Stimulated activated CD8-positive, alpha-beta memory T cell treated with anti-CD3 and anti-CD28 coated beads, Interleukin-15, amount 100 ng/mL, for 1 hour (primary cell): ENCODE results near the gene TNFRSF25.

Experiments used
- DNase-seq: peaks from one replicate; pipeline ENCODE4 v3.0.0-alpha.2; 2020; ENCODE audit warnings: low read depth

Gene TNFRSF25

DNA sequence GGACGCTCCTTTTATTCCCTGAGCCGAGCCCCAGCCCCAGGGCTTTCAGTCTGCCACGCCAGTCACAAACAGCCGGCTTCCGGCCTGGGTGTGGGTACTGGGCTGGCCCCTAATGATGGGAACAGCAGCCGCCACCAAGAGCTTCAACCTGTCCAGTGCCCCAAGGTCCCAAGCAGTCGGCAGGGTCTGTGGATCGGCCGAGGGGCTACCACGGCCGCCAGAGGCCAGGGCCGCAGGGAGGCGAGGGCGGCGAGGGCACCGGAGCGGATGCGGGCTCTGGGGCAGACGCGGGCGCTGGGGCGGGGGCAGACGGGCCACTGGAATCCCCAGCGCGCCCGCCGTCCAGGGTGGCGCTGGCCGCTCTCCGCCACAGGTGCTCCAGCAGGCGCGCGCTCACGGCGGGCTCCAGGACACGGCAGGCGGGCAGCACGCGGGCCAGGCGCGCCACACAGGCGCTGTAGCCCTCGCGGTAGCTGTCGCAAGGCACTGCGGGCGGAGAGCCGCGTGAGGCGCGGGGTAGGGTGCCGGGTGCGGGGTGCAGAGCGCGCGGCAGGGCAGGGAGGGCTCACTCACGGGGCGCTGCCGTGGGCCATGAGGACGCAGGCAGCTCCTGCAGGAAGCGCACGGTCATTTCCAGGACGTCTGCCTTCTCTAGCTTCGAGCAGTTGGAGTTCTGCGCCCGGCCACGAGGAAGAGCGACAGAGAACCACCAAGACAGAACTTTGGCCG lies 47.1 kb downstream of the TNFRSF25 start:
- no peak for DNase-seq

DNA sequence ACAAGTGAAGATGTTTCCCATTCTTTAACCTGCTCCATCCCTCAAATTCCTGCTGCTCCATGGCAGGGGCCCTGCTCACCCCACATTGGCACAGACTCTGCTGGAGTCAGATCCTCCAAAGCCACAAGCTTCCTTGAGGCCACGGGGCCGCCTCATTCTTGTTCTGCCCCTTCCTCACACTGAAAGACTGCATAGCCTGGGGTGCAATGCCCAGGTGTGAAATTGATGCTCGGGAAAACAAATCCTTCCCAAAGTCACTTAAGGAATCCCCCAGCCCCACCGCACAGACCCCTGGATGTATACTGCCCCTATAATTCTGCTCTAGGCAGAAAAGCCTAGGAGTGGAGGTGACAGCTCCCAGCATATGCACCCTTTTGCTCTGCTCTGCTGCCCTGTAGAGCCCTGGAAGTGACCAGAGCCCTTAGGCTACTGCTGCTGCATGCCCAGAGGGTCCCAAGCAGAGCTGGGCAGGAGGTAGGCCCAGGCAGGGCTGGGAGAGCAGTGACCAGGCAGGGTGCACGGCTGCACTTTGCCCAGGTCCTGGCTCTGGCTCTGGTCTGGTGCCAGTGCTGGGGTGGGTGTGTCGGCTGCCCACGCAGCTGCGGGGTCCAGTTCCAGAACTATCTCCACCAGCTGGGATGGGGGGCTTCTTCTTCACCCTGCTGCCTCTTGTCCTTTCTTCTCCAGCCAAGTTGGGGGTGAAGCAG lies 47.9 kb downstream of the TNFRSF25 start:
- DNase-seq: no peak

DNA sequence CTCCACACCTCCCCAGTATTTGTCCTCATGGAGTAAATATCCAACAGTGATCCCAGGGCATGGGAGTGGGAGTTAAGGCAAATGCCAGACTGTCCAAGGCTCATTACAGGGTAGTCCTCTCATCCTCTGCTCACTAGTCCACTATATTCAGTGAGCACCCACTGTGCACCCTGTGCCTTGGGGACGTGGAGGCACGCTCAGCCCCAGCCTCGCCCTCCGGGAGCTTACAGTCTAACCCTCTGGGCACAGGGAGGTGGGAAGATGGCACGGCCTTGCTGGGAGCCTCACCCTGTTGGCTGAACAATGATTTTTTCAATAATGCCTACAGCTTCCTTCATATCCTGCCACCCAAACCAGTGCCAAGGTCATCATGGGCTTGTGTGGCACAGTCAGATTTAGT lies 49.1 kb downstream of the TNFRSF25 start:
- no peak for DNase-seq

DNA sequence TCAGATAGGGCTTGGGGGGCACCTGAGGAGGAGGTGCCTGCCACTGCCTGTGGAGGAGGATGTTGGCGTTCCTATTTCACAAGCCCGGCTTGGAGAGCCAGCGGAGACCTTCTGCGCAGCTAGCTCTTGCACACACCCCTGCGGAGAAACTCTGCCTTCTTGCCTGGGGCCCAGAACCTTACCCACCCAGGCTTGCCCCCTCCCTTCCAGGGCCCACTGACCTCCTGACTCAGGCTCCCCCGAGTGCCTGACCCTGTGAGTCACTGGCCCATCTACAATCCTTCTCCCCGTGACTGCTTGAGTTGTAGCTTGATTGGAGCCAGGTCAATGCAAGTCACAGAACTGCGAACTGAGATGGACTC lies 49.7 kb downstream of the TNFRSF25 start:
- no peak for DNase-seq

DNA sequence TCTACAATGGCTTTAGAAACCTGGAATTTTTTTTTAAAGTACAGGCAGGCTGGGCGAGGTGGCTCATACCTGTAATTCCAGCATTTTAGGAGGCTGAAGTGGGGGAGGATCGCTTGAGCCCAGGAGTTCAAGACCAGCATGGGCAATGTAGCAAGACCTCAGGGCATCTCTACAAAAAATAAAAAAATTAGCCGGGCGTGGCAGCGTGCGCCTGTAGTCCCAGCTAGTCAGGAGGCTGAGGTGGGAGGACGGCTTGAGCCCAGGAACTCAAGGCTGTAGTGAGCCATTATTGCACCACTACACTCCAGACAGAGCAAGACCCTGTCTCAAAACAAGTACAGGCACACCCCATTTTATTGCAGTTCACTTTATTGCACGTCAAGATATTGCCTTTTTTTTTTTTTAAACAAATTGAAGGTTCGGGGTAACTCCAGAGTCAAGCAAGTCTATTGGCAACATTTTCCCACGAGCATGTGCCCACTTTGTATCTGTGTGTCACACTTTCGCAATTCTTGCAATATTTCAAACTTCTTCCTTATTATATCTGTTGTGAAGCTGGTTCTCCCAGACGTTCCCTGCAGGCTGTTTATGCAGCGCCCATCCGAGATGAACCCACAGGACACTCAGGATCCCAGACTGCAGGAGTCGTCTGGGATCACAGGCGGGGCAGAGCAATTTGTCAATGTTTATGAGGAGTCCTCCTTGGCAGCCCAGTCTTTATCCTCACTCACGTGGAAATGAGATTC lies 50.9 kb downstream of the TNFRSF25 start:
- DNase-seq: no peak

DNA sequence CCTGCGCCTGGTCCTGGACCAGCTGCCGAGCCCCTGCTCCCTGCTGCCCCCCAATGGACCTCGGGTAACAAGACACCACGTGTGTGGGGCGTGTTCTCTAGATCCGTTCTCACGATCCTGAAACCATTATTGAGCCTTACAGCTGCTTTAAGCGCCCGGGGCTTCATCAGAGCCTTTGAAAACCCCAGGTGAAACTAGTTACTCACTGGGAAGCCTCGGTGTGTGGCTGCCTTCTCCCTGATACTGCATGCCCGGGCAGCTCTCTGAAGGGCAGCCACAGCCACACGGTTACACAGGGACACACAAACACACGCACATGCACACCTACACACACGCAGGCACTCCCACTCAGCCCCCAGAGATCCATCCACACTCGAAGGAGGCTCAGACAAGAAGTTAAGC lies 51.5 kb downstream of the TNFRSF25 start:
- no peak for DNase-seq

DNA sequence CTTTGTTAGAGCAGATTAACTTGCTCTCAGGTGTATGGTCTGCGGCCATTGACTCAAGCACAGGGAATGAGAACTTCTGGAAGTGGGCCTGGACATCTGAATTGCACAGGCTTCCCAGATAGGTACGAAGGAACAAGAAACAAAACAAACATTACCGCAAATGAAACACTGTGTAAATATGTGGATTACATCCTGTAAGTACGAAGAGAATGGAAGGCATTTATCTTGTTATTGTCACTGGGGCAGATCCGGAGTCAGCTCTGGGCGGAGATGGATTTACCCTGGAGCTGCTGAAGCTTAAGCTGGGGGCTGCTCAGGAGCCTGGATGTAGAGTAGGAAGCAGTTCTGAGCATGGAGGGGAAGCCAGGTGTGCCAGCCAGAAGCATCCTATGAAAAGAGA lies 53.1 kb downstream of the TNFRSF25 start:
- no peak for DNase-seq
